HG02981 (cell line): ENCODE measurements around the gene RMND5A.

Experiments
- ATAC-seq: cut with Tn5 transposase; IDR thresholded peaks from one replicate; pipeline ENCODE4 v1.9.1; 2021; ENCODE audit warnings: mild to moderate bottlenecking, moderate library complexity; ENCODE audit not compliant: unreplicated experiment

RMND5A gene

GRCh38 chr2:86760371-86760770 is 40.3 kb downstream of the RMND5A start:
- no peak for ATAC-seq

GRCh38 chr2:86764661-86765309 is 44.7 kb downstream of the RMND5A start:
- ATAC-seq, result peak; percentile 70

- no peak for ATAC-seq
Measured at GRCh38 chr2:86765310-86765695, 45.2 kb downstream of the RMND5A start.

GRCh38 chr2:86768189-86768949 is 48.3 kb downstream of the RMND5A start:
- no peak for ATAC-seq

- no peak for ATAC-seq
Measured at GRCh38 chr2:86769838-86770237, 49.7 kb downstream of the RMND5A start.

GRCh38 chr2:86770816-86771301 is 50.8 kb downstream of the RMND5A start:
- ATAC-seq, result no peak

- ATAC-seq, result no peak
Measured at GRCh38 chr2:86772611-86773010, 52.5 kb downstream of the RMND5A start.

GRCh38 chr2:86774862-86775261 is 54.8 kb downstream of the RMND5A start:
- ATAC-seq, result no peak

GRCh38 chr2:86775338-86775737 is 55.2 kb downstream of the RMND5A start:
- no peak for ATAC-seq

- ATAC-seq, result no peak
Measured at GRCh38 chr2:86776532-86776931, 56.4 kb downstream of the RMND5A start.

- ATAC-seq, result no peak
Measured at GRCh38 chr2:86778957-86779356, 58.9 kb downstream of the RMND5A start.

- ATAC-seq, result no peak
Measured at GRCh38 chr2:86779971-86780370, 59.9 kb downstream of the RMND5A start.

- ATAC-seq, result no peak
Measured at GRCh38 chr2:86781363-86781762, 61.3 kb downstream of the RMND5A start.

- ATAC-seq, result no peak
Measured at GRCh38 chr2:86782748-86783147, 62.7 kb downstream of the RMND5A start.

- ATAC-seq, result peak; percentile 94
Measured at GRCh38 chr2:86783615-86784339, 63.7 kb downstream of the RMND5A start.

- no peak for ATAC-seq
Measured at GRCh38 chr2:86785456-86785855, 65.4 kb downstream of the RMND5A start.

GRCh38 chr2:86786001-86786536 is 66.0 kb downstream of the RMND5A start:
- ATAC-seq, result no peak

- ATAC-seq, result no peak
Measured at GRCh38 chr2:86787736-86788135, 67.6 kb downstream of the RMND5A start.

GRCh38 chr2:86788165-86788564 is 68.1 kb downstream of the RMND5A start:
- no peak for ATAC-seq

GRCh38 chr2:86788881-86789686 is 69.0 kb downstream of the RMND5A start:
- no peak for ATAC-seq

- no peak for ATAC-seq
Measured at GRCh38 chr2:86789687-86790133, 69.6 kb downstream of the RMND5A start.
